ENCODE data around the gene KCNV2. TPM values are rescaled to one million over a fixed set of nuclear protein-coding genes. Genes with fewer than 3 reads are reported as not detected.
"Not testable (repeated sequence)": the region's sequence is repeated elsewhere in the genome, so short reads cannot be mapped to it uniquely, and the experiment has no call there.

KCNV2 gene
- total and polyA plus RNA-seq, 4 donors: 0.10 TPM; not detected in 3

DNA sequence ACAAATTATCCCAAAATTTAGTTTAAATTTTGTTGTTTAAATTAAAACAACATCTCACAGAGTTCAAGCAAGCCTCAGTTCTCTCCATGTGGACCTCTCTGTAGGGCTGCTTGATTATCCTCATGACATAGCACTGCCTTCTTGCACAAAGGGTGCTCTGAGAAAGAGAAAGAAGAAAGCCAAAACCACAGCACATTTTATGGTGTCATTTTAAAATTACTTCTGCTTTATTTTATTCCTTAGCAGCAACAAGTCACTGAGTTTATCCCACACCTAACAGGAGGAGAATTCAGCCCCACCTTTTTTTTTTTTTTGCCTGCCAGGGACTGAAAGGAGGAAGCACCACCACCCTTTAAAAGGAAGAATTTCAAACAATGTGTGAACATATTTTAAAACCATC is 12.8 kb upstream of the KCNV2 start:
- no peak overlapping the region for H3K9ac ChIP-seq (ENCODE audit: low read depth in 1 of 2, low read length in 2 of 2)
- no peaks in the 10 kb centered on the region for H3K27me3 ChIP-seq (ENCODE audit: control insufficient read depth in 4 of 4, insufficient read depth in 4 of 4, low read length in 3 of 4)
- H3K36me3 ChIP-seq (ENCODE audit: control insufficient read depth in 4 of 4, insufficient read depth in 3 of 4, low read depth in 1 of 4, low read length in 3 of 4): no peaks in the 10 kb centered on the region
- no peak overlapping the region for H3K4me3 ChIP-seq (ENCODE audit: low read depth in 1 of 3, low read length in 3 of 3)
- TF ChIP-seq, protein P1, sequence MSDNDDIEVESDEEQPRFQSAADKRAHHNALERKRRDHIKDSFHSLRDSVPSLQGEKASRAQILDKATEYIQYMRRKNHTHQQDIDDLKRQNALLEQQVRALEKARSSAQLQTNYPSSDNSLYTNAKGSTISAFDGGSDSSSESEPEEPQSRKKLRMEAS (IDR thresholded peaks at IDR 0.05): no peak
- TF ChIP-seq ZBTB33 (IDR thresholded peaks at IDR 0.05): no peak
- no peak for TF ChIP-seq NR2F2 (IDR thresholded peaks at IDR 0.05)
- TF ChIP-seq FOXA1 (IDR thresholded peaks at IDR 0.05): no peak
- no peak for TF ChIP-seq JUND (IDR thresholded peaks at IDR 0.05)
- TF ChIP-seq FOXA2 (IDR thresholded peaks at IDR 0.05): no peak
- no peak for TF ChIP-seq ATF3 (IDR thresholded peaks at IDR 0.05)
- no peak for TF ChIP-seq EGR1 (IDR thresholded peaks at IDR 0.05; ENCODE audit: low read depth in 2 of 2)
- no peak for TF ChIP-seq CTCF (IDR thresholded peaks at IDR 0.05; ENCODE audit: low read depth, low read length, missing input control)
- TF ChIP-seq TAF1 (conservative IDR thresholded peaks at IDR 0.05): no peak
- no peak for TF ChIP-seq HNF4A (conservative IDR thresholded peaks at IDR 0.05)
- TF ChIP-seq SP1 (IDR thresholded peaks at IDR 0.05): no peak
- no peak for TF ChIP-seq YY1 (IDR thresholded peaks at IDR 0.05)
- TF ChIP-seq GABPA (IDR thresholded peaks at IDR 0.05 in 1 of 2, conservative IDR thresholded peaks at IDR 0.05 in 1 of 2): no peak
- no peak for TF ChIP-seq RAD21 (IDR thresholded peaks at IDR 0.05)
- TF ChIP-seq RXRA (IDR thresholded peaks at IDR 0.05): no peak
- TF ChIP-seq, protein P2, sequence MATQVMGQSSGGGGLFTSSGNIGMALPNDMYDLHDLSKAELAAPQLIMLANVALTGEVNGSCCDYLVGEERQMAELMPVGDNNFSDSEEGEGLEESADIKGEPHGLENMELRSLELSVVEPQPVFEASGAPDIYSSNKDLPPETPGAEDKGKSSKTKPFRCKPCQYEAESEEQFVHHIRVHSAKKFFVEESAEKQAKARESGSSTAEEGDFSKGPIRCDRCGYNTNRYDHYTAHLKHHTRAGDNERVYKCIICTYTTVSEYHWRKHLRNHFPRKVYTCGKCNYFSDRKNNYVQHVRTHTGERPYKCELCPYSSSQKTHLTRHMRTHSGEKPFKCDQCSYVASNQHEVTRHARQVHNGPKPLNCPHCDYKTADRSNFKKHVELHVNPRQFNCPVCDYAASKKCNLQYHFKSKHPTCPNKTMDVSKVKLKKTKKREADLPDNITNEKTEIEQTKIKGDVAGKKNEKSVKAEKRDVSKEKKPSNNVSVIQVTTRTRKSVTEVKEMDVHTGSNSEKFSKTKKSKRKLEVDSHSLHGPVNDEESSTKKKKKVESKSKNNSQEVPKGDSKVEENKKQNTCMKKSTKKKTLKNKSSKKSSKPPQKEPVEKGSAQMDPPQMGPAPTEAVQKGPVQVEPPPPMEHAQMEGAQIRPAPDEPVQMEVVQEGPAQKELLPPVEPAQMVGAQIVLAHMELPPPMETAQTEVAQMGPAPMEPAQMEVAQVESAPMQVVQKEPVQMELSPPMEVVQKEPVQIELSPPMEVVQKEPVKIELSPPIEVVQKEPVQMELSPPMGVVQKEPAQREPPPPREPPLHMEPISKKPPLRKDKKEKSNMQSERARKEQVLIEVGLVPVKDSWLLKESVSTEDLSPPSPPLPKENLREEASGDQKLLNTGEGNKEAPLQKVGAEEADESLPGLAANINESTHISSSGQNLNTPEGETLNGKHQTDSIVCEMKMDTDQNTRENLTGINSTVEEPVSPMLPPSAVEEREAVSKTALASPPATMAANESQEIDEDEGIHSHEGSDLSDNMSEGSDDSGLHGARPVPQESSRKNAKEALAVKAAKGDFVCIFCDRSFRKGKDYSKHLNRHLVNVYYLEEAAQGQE (IDR thresholded peaks at IDR 0.05): no peak
- TF ChIP-seq HNF4G (IDR thresholded peaks at IDR 0.05): no peak
- no peak overlapping the region for H3K27ac ChIP-seq (ENCODE audit: low read depth in 1 of 2, low read length in 2 of 2)
- DNase-seq (ENCODE audit: low spot score): no peak
- H3K4me1 ChIP-seq (ENCODE audit: control insufficient read depth in 4 of 4, insufficient read depth in 4 of 4, low read length in 3 of 4): no peaks in the 10 kb centered on the region
- no peaks in the 10 kb centered on the region for H3K9me3 ChIP-seq (ENCODE audit: control insufficient read depth in 4 of 4, low read length in 3 of 4)

- not testable (repeated sequence) for H3K27ac ChIP-seq (ENCODE audit: low read depth in 1 of 2, low read length in 2 of 2); H3K4me3 ChIP-seq (ENCODE audit: low read depth in 1 of 3, low read length in 3 of 3); H3K36me3 ChIP-seq (ENCODE audit: control insufficient read depth in 4 of 4, insufficient read depth in 3 of 4, low read depth in 1 of 4, low read length in 3 of 4); DNase-seq (ENCODE audit: low spot score); H3K27me3 ChIP-seq (ENCODE audit: control insufficient read depth in 4 of 4, insufficient read depth in 4 of 4, low read length in 3 of 4); H3K9ac ChIP-seq (ENCODE audit: low read depth in 1 of 2, low read length in 2 of 2); H3K9me3 ChIP-seq (ENCODE audit: control insufficient read depth in 4 of 4, low read length in 3 of 4); H3K4me1 ChIP-seq (ENCODE audit: control insufficient read depth in 4 of 4, insufficient read depth in 4 of 4, low read length in 3 of 4)
- 96% methylated on average over 3 of the region's 3 CpGs for WGBS
Observed at GRCh38 chr9:2707256-2707655, 10.1 kb upstream of the KCNV2 start.

Measured in liver (tissue), 9 donors.